Thyroid gland (tissue), 4 donors: ENCODE measurements around the gene CASP4. TPM values are rescaled to one million over a fixed set of nuclear protein-coding genes. Genes with fewer than 3 reads are reported as not detected.

ENCODE experiments used
- DNase-seq, 2 donors: peaks; one replicate each; pipeline ENCODE4 v3.0.0-alpha.2; 2019
- H3K27ac ChIP-seq, 3 donors: fragments of 200-600 bp; sonication (generic); 1 replicate in 2 of 3; 2 replicates in 1 of 3; pipeline ENCODE4 v1.5.1; 2016 to 2019; ENCODE audit warnings: mild to moderate bottlenecking in 1 of 3, moderate library complexity in 1 of 3
- H3K27me3 ChIP-seq: fragments of 200-600 bp; sonication (generic); one replicate; pipeline ENCODE4 v1.5.1; 2019
- H3K36me3 ChIP-seq, 2 donors: fragments of 200-600 bp; sonication (generic); one replicate each; pipeline ENCODE4 v1.5.1; 2016 to 2019
- H3K4me1 ChIP-seq, 2 donors: fragments of 200-600 bp; sonication (generic); one replicate each; pipeline ENCODE4 v1.5.1; 2017 to 2019
- H3K4me3 ChIP-seq, 3 donors: fragments of 200-600 bp; sonication (generic); replicated peaks in 1 of 3; 1 replicate in 2 of 3; 2 replicates in 1 of 3; pipeline ENCODE4 v1.5.1; 2016; ENCODE audit warnings: mild to moderate bottlenecking in 1 of 3
- H3K9me3 ChIP-seq: fragments of 200-600 bp; sonication (generic); one replicate; pipeline ENCODE4 v1.5.1; 2017
- CTCF ChIP-seq, 6 experiments: fragments of 200-600 bp in 3 of 6; fragments of 450-650 bp in 3 of 6; sonication (generic) in 3 of 6; IDR thresholded peaks; one replicate each; pipeline ENCODE4 v1.5.1; 2016 to 2019; ENCODE audit warnings: antibody characterized with exemption in 6 of 6, mild to moderate bottlenecking in 2 of 6, inconsistent platforms in 1 of 6, moderate library complexity in 1 of 6
- POLR2A ChIP-seq, 2 donors: fragments of 450-650 bp; IDR thresholded peaks; one replicate each; pipeline ENCODE4 v1.6.1; 2017; ENCODE audit warnings: antibody characterized with exemption in 2 of 2, mild to moderate bottlenecking in 2 of 2, moderate library complexity in 1 of 2
- WGBS, 2 donors: methylation state at CpG; one replicate each; pipeline ENCODE4 v1.1.5; 2017; 5-methylcytosine and 5-hydroxymethylcytosine counted together
- intact Hi-C: fragments of 100-400 bp; cut with DNase I; formaldehyde crosslinking; loops from one replicate; pipeline ENCODE4 v1.15.1; 2023
- total RNA-seq, 4 donors: library from RNA; depleted of rRNA; stranded (reverse); fragments of >200 nt; gene quantifications; one replicate each; pipeline ENCODE4 v1.2.3, GENCODE V29; 2016

Gene CASP4
- total RNA-seq, result 10 to 100 TPM; 26.0 to 62.3 (median 36.4) TPM

- Histone ChIP-seq H3K36me3 (no peaks in the 10 kb centered on the region), H3K27me3 (no peaks in the 10 kb centered on the region), H3K4me3 (peak within 1 kb of the TSS in 2 of 3 donors; percentile 21 to 29), H3K4me1 (peaks cover 0 to 7% of the 10 kb centered on the region in 2 donors), H3K27ac (peak within 1 kb of the TSS; percentile 58 to 83 (median 64)), H3K9me3 (no peaks in the 10 kb centered on the region)
- WGBS, 2 donors, result 42 to 53% methylated on average over 4 of the region's 4 CpGs
- TF ChIP-seq CTCF (IDR thresholded peaks at IDR 0.05) (no peak), POLR2A (IDR thresholded peaks at IDR 0.05) (peak in 1 of 2 donors; percentile 46)
- no peak for DNase-seq
- intact Hi-C loops, result no loop called here
Measured at GRCh38 chr11:104968355-104968855, at the start of gene CASP4. Gene CASP4 (minus strand): TSS chr11:104968574. CDS start chr11:104968525, 49 bp downstream.

- intact Hi-C loops, result no loop called here
- no peak overlapping the region for H3K27ac ChIP-seq
- H3K27me3 ChIP-seq, result no peaks in the 10 kb centered on the region
- H3K36me3 ChIP-seq, result no peaks in the 10 kb centered on the region
- no peak for DNase-seq
- no peaks in the 10 kb centered on the region for H3K4me1 ChIP-seq
- H3K4me3 ChIP-seq, result no peak overlapping the region
- H3K9me3 ChIP-seq, result no peaks in the 10 kb centered on the region
- no peak for TF ChIP-seq POLR2A (IDR thresholded peaks at IDR 0.05)
- TF ChIP-seq CTCF (IDR thresholded peaks at IDR 0.05), result no peak
Measured at GRCh38 chr11:105007463-105007862, 39.1 kb upstream of the CASP4 start.

- 90 to 96% methylated on average over 3 of the region's 3 CpGs for WGBS, 2 donors
- DNase-seq, result no peak
- Histone ChIP-seq H3K27ac (no peak overlapping the region), H3K4me1 (no peaks in the 10 kb centered on the region), H3K9me3 (no peaks in the 10 kb centered on the region), H3K36me3 (no peaks in the 10 kb centered on the region), H3K4me3 (no peak overlapping the region), H3K27me3 (no peaks in the 10 kb centered on the region)
- TF ChIP-seq POLR2A (IDR thresholded peaks at IDR 0.05) (no peak), CTCF (IDR thresholded peaks at IDR 0.05) (no peak)
- intact Hi-C loops, result no loop called here
Measured at GRCh38 chr11:105005451-105005845, 37.1 kb upstream of the CASP4 start.

GRCh38 chr11:105004021-105004420 lies 35.6 kb upstream of the CASP4 start:
- H3K4me1 ChIP-seq, result no peaks in the 10 kb centered on the region
- no peak for DNase-seq
- H3K9me3 ChIP-seq, result no peaks in the 10 kb centered on the region
- no peak overlapping the region for H3K4me3 ChIP-seq
- no peak overlapping the region for H3K27ac ChIP-seq
- H3K36me3 ChIP-seq, result no peaks in the 10 kb centered on the region
- WGBS, 2 donors, result 88 to 89% methylated on average over 3 of the region's 3 CpGs
- TF ChIP-seq CTCF (IDR thresholded peaks at IDR 0.05), result no peak
- no peak for TF ChIP-seq POLR2A (IDR thresholded peaks at IDR 0.05)
- intact Hi-C loops, result no loop called here
- H3K27me3 ChIP-seq, result no peaks in the 10 kb centered on the region

- no peaks in the 10 kb centered on the region for H3K36me3 ChIP-seq
- H3K4me1 ChIP-seq, result no peaks in the 10 kb centered on the region
- intact Hi-C loops, result no loop called here
- TF ChIP-seq POLR2A (IDR thresholded peaks at IDR 0.05), result no peak
- no peak for TF ChIP-seq CTCF (IDR thresholded peaks at IDR 0.05)
- H3K4me3 ChIP-seq, result no peak overlapping the region
- WGBS, 2 donors, result 73 to 80% methylated on average over 2 of the region's 2 CpGs
- H3K27ac ChIP-seq, result no peak overlapping the region
- DNase-seq, result no peak
- no peaks in the 10 kb centered on the region for H3K27me3 ChIP-seq
- H3K9me3 ChIP-seq, result no peaks in the 10 kb centered on the region
Measured at GRCh38 chr11:105003151-105003550, 34.8 kb upstream of the CASP4 start.
